Measurements from ENCODE around the gene RGMA.

GRCh38 chr15:93037820-93038705, 50.9 kb downstream of the RGMA start:
- no peak for TF ChIP-seq CTCF (conservative IDR thresholded peaks at IDR 0.05 in 1 of 2, IDR thresholded peaks at IDR 0.05 in 1 of 2; ENCODE audit: low read depth in 1 of 2, low read length in 2 of 2)
- TF ChIP-seq EZH2 (IDR thresholded peaks at IDR 0.05; ENCODE audit: low read length, missing control alignments) = no peak
